HG03439 (cell line): ENCODE results near the gene CAP1.
"Not testable (repeated sequence)": the region's sequence is repeated elsewhere in the genome, so short reads cannot be mapped to it uniquely, and the experiment has no call there.

Experiments
- ATAC-seq: cut with Tn5 transposase; IDR thresholded peaks from one replicate; pipeline ENCODE4 v1.9.1; 2021; ENCODE audit warnings: mild to moderate bottlenecking, moderate library complexity; ENCODE audit not compliant: unreplicated experiment

CAP1 gene

DNA sequence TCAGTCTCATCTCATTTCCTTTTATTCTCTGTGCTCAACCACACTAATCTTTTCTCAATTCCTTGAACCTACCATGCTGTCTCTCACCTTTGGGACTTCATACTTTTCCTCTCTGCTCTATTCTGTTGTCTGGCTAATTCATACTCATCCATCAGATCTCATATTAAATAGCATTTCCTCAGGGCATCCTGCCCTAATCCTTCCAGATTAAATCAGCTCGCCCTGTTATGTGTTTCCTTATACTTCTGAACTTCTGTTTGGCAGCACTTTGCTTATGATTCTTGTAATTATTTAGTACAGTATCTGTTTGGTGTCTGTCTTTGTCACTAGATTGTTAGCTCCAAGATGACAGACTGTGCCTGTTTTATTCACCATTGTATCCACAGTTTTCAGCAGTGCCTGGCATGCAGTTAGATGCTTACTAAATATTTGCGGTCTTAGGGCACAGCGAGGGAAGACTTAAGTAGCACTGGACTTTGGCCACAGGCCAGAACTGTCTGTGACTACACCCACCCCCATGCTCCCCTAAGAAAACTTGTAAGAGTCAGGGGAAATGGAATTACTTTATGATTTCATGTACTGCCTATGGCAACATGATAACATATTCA, 9.9 kb upstream of the CAP1 start:
- ATAC-seq, result no peak

DNA sequence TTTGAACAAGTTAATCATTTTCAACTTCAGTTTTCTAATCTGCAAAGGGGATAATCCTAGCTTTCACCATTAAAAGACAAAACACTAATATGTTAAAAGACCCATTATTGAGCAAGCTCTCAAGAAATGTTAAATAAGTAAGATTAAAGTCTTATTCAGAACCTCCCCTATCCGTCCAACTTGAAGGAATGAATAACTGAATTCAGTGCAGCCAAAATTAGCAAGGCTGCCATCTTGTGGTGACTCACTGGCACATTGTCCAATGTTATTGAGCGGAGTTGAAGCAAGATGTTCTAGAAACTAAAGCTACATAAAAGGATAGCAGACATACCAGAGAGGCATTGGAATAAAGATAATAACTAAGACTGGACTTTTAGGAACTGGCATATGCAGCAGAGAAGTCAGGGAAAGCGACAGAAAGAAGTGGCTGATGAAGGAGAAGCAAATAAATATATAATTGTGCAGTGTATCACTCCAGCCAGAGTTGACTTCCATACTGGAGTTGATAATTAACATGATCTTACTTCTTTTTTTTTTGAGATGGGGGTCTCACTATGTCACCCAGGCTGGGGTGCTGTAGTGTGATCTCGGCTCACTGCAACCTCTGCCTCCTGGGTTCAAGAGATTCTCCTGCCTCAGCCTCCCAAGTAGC, 8.2 kb upstream of the CAP1 start:
- no peak for ATAC-seq

DNA sequence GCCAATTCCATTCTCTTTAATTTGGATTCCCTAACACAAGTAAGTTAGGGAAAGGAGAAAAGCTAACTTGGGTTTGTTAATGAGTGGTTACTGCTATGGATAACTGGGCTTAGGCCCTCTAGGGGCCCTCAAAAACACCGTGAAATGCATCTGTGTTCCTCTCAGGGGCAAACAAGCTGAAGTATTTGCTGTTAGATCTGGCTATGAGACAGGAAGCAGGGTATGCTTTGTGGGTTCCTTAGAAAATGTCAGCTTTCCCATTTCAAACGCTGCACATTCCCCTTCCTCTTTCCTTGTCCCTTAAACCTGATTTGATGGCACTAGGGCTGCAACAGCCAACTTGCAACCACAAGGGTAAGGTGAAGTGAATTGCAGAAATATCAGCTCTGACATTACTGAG, 5.7 kb upstream of the CAP1 start:
- ATAC-seq, result no peak

DNA sequence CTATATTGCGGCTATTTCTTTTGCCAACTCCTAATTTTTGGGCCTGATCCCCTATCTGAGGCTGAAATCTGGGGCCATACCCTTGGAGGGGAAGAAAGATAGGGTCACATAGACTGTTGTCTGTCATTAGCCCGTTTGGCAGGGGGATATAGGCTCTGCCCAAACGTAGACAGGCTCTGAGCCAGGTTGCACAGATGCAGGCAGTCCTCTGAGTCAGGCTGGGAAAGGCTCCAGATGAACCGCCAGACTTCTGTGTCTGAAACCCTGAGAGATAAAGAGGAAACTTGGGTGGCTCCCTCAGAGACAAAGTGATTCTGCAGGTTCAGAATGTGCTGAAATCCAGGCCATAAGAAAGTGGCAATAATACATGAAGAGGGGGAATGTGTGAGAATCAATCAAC, 4.0 kb upstream of the CAP1 start:
- no peak for ATAC-seq

DNA sequence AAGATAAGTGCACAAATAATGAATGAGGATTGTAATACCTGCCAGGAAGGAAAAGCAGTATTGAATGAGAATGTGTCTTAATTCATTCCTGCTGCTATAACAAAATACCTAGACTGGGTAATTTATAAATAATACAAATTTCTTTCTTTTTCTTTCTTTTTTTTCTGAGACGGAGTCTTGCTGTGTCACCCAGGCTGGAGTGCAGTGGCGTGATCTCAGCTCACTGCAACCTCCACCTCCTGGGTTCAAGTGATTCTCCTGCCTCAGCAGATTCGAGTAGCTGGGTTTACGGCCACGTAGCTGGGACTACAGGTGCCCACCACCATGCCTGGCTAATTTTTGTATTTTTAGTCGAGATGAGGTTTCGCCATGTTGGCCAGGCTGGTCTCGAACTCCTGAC, 3.3 kb upstream of the CAP1 start:
- ATAC-seq, result not testable (repeated sequence)

DNA sequence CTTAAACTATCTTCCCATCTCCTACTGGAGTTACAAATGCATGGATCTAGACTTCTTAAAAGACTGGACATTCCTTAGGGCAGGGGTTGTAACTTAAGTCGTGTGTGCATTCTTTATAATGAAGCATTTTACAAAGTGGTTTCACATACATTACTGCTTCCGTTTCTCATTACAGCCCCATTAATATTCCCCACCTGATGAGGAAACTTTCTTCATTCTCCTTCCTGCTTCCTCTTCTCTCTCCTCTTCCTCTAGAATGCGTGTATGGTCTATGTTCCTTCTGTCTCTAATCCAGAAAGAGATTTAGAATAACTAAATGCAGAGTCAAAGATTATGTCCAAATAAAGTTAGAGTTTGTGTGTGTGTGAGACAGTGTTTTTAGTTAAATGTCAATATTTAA, 1.8 kb upstream of the CAP1 start:
- no peak for ATAC-seq

DNA sequence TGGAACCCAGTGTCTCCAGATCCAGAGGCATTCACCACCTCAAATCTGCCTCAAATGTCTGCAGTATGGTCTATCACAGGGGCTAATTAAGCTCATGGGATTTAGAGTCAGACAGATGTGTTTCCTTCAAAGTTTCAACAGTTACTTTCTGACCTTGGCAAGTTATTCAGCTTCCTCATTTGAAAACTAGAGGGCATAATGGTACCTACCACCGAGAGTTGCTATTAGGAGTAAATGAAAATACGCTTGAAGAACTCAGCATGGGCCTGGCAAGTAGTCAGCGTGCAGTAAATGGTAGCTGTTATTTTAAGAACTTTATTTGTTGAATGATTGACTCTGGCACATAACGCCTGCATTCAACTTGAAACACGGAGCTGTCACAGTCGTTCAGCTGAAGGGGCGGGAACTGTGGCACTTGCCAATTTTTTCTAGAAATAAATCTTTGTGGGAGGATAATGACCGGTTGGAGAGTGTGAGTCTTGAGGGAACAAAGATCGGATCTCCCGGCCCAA, 1.2 kb upstream of the CAP1 start:
- no peak for ATAC-seq

DNA sequence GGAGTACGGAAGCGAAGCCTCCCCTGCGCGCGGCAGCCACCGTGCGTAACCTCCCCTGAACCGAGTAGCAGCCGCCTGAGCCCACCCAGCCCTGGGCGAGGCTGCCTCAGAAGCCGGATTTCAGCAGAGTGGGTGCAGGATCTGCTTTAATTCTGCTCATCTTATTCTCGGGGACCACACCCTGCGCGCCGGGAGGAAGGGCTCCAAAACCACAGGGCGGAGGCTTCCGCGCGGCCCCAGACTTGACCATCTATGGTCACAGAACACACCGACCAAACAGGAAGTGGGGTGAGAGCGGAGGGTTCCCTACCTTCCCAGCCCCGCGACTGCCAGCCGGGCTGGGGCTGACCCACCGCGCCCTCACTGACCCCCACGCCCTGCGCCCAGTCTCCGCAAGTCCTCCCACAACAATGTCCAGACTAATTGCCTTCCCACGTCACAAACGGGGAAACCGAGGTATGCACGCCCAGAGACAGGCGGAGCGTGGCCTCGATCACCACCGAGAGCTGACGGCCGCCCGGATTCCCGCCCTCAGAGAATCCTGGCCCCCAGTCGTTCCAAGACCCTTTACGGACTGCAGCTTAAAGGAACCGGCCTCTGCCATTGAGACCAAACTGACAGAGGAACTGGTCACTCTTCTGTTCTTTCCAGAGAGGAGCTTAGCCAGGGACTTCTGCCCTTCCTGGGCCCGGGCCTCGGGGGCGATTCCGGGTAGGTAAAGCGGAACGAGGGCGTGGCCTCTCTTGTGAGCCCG, 595 bp upstream of the CAP1 start:
- peak; percentile 53 for ATAC-seq

DNA sequence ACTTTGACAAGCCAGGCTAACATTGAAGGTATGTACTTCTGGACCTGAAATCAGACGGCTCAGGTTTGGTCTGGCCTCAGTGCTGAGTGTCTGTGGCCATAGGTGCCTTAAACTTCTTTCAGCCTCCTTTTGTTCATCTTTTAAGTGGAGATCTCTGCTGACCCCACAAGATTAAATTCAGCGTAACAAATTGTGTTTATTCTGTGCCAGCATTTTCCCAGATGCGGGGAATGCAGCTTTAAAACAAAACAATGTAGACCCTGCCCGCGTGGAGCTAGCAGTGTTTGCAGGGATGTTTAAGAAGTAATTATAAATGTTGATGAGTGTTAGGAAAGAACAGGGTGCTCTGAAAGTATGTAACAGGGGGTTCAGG, 923 bp downstream of the CAP1 start:
- ATAC-seq, result no peak

DNA sequence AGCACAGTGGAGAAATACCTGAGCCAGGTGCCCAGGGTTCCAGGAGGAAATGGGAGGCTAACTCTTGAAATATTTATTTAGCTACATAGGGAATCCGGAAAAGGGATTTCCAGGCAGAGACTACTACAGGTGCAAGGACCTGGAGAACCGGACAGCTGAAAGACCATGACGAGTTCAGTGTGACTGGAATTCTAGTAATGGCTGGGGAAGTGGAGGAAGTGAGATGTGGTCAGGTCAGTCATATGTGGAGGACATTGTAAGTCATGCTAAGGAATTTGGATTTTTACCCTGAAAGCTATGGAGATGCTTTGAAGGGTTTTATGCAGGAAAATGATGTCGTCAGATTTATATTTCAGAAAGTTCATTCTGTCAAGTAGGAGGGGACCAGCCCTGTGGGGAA, 1.8 kb downstream of the CAP1 start:
- ATAC-seq, result no peak

DNA sequence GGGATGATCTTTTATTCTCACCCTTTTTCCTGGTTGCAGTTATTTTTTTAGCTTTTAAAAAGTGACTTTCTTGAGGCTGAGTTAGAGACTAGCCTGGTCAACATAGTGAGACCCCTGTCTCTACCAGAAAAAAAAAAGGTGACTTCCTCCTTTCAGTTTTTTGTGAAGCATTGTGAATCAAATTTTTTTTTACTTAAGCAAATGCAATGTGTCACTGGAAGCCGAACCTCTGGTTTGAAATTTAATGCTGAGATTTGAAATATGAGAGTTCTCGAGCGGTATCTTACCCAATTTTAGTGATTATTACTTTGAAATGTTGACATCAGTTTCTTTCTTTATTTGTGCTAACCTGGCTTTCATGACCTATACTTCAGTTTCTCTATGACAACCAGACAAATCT, 3.6 kb downstream of the CAP1 start:
- no peak for ATAC-seq

DNA sequence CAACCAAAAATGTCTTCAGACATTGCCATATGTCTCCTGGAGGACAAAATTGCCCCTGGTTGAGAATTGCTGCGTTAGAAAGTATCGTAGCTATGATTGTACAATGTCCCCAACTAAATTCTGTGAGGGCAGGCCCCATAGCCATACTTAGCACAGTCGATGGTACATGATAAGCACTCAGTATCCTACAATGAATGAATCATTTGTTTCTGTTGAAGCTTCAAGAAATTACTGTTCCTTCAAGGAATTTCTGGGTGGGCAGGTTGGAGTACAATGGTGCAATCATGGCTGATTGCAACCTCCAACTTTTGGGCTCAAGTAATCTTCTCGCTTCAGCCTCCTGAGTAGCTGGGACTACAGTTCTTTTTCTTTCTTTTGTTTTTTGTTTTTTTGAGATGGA, 4.7 kb downstream of the CAP1 start:
- ATAC-seq, result no peak

DNA sequence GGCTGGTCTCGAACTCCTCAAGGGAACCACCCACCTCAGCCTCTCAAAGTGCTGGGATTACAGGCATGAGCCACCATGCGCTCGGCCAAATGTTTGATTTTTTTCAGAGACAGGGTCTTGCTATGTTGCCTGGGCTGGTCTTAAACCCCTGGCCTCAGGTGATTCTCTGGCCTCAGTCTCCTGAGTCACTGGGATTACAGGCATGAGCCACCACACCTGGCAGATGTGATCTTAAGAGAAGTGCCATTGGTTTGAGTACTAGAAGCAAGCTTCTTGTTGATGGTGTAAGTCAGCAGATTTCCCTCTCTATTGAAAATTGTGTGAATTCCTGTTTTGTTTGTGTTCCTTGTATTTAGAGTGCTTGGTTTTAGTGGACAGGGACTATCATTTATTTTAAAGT, 5.2 kb downstream of the CAP1 start:
- no peak for ATAC-seq

DNA sequence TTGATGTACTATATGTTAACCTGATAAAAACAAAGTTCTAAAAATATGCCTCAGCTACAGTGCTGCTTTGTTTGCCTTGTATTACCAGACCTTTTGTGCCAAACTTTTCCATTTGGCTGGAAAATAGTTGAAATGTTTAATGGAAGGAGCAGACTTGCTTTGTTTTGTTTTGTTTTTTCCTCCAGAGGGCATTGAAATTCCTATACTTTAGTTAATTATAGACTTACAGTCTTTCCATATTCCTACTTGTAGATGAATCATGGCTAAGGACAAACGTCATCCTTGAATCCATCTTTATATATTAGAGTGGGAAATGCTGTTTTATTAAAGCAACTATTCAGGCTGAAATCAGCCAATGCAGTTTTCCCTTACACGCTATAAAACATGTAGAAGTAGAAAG, 6.7 kb downstream of the CAP1 start:
- ATAC-seq, result no peak

DNA sequence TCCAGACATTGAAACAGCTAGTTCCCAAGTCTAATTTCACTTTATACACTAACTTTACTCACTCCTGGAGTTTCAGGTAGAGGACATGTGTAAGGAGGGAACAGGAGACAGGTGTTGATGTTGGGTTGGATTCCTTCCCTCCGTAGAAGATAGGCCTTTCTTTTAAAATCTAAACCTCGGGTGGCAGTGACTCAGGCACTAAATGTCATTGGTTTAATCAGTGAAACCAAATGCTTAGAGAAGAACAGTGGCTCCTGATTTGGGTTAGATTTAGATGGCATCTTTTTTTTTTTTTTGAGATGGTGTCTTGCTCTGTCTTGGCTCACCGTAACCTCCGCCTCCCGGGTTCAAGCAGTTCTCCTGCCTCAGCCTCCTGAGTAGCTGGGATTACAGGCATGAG, 7.2 kb downstream of the CAP1 start:
- ATAC-seq, result no peak

DNA sequence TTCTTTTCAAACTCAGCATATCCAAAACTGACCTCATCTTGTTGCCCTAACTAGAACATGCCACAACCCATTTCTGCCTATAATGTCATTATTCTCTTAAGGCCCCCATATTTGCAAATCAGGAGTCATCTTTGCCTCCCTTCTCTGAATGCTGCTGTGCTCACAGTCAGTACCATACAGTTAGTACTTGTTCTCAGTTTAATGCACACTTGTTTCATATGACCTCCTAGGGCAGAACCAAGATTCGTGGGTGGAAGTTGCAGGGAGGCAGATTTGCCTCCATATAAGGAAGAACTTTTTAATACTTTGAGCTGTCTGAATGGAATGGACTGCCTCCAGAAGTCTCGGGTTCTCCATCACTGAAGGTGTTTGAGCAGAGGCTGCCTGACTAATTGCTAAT, 9.2 kb downstream of the CAP1 start:
- no peak for ATAC-seq

DNA sequence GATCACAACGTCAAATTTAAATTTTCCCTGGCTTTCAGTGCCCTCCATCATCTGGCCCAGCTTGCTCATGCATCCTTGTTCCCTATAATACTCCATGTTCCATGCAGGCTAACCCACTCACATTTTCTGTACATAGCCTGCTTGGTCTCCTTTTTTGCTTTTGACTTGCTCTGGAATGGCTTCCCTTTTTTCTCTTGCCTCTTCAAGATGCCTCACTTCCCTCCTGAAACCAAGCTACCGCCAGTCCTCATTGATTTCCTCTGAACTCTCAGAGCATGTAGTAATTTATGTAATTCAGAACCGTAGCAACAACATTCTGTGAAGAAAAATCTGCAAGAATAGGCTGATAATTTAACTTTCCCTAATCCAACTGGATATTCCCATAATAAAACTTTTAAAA, 10.3 kb downstream of the CAP1 start:
- ATAC-seq, result no peak

DNA sequence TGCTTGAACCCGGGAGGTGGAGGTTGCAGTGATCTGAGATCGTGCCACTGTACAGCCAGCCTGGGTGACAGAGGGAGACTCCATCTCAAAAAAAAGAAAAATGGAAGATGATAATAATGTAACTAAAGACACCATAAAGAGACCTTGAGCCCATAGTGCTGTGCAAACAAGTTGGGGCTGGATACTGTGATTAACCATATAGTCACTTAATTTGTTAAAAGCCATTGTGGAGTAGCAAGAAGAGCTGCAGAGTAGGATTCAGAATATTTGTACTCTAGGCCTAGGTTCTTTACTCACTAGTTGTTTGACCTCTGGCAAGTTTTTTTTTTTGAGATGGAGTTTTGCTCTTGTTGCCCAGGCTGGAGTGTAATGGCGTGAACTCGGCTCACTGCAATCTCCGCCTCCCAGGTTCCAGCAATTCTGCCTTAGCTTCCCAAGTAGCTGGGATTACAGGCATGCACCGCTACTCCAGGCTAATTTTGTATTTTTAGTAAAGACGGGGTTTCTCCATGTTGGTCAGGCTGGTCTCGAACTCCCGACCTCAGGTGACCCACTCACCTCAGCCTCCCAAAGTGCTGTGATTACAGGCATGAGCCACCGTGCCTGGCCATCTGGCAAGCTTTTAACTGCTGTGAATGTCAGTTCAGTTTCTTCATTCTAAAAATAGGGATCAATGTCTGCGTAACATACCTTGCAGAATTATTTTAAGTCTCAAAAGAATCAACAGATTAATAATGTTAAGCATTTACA, 12.8 kb downstream of the CAP1 start:
- no peak for ATAC-seq

DNA sequence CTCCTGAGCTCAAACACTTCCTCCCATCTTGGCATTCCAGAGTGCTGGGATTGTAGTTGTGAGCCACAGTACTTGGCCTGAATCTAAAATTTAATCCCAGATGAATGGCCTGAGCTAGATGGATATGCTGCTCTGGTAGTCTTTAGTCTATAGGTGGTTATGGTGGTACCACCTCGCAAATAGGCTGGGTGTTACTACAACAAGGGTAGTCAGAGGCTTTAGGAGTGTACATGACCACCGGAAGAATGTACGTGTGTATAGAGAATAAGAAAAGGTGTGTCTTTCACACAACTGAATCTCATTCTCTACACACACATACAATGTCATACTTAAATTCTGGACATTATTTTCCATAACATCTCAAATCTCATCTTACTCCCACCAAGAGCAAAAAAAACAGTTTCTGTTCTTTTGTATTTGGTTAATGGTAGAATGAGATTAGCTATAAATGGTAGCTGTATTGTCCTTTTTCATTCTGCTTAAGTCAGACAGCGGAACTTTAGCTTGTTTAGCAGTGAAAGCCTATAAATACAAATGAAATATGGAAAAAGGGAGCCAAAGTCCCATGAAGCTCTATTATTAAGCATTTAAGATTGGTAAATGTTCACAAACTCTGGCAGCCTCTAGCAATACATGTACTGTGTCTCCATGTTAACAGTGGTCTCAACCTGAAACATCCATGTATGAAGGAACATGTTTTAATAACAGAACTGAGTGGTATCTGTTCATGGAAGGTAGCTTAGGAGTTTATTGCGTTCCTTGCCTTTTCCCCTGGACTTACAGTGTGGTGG, 16.2 kb downstream of the CAP1 start:
- no peak for ATAC-seq

DNA sequence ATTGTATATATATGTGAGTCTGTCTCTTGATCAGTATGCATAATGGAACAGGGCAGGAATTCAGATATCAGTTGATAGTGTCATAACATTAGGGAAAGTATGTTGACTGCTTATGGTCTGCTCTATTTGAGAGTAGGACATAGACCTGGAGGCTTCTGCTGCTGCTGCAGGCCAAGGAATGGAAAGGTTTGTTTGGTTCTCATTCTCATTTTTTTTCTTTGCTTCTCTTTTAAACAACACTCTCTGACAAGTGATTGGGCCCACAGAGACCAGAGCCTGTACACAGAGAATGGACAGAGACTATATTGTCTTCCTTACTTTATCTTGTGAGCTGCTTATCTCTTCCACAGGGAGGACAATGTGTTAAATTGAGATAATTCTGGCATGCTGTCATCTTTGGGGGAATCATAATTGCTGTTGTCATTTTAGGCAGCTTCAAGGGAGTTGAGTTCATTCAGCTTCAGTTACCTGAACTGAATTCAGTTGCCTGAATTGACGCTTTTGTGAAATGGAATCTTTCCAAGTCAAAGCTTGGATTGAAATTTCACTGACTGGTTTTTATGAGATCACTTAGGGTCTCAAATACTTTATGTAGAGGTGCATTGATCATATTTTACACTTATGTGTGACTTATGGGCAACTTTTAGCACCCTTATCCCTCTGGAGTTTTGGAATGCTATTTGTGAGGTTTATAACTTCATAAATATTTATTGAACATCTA, 16.9 kb downstream of the CAP1 start:
- ATAC-seq, result no peak
